CD14-positive monocyte (primary cell): ENCODE data around the gene MAST1. TPM values are rescaled to one million over a fixed set of nuclear protein-coding genes. Genes with fewer than 3 reads are reported as not detected.

Experiments
- DNase-seq, 3 donors: peaks; one replicate each; pipeline ENCODE4 v3.0.0-alpha.2; 2011 to 2022
- H2AFZ ChIP-seq: 2 replicates; pipeline ENCODE4 v1.6.0; 2012; ENCODE audit warnings: mild to moderate bottlenecking, low read depth, low read length, inconsistent platforms; ENCODE audit not compliant: insufficient read depth, poor library complexity, severe bottlenecking
- H3K27ac ChIP-seq, 2 donors: 1 replicate in 1 of 2; 2 replicates in 1 of 2; pipeline ENCODE4 v1.5.1; 2012 to 2013; ENCODE audit warnings: low read length in 2 of 2, control low read depth in 1 of 2, inconsistent platforms in 1 of 2, low read depth in 1 of 2, mild to moderate bottlenecking in 1 of 2
- H3K27me3 ChIP-seq, 2 donors: one replicate each; pipeline versions ENCODE4 v1.6.0 to v1.6.1; 2011 to 2013; ENCODE audit warnings: low read length in 2 of 2; ENCODE audit not compliant: control insufficient read depth in 2 of 2, insufficient read depth in 2 of 2
- H3K36me3 ChIP-seq, 2 donors: replicated peaks in 1 of 2; 1 replicate in 1 of 2; 2 replicates in 1 of 2; pipeline versions ENCODE4 v1.5.1 to v1.6.1; 2012 to 2013; ENCODE audit warnings: low read length in 2 of 2, control low read depth in 1 of 2, inconsistent platforms in 1 of 2, mild to moderate bottlenecking in 1 of 2; ENCODE audit not compliant: insufficient read depth in 2 of 2, control insufficient read depth in 1 of 2
- H3K4me1 ChIP-seq, 2 donors: 1 replicate in 1 of 2; 2 replicates in 1 of 2; pipeline versions ENCODE4 v1.5.1 to v1.6.1; 2012 to 2013; ENCODE audit warnings: low read length in 2 of 2, control low read depth in 1 of 2, inconsistent platforms in 1 of 2, mild to moderate bottlenecking in 1 of 2, moderate library complexity in 1 of 2; ENCODE audit not compliant: insufficient read depth in 2 of 2, control insufficient read depth in 1 of 2
- H3K4me2 ChIP-seq: replicated peaks from 2 replicates; pipeline ENCODE3; 2012; ENCODE audit warnings: low read length, moderate library complexity, mild to moderate bottlenecking; ENCODE audit not compliant: poor library complexity, severe bottlenecking; ENCODE audit errors: extremely low read depth
- H3K4me3 ChIP-seq, 3 experiments: fragments of 200-600 bp in 1 of 3; sonication (generic) in 1 of 3; replicated peaks in 1 of 3; 1 replicate in 2 of 3; 2 replicates in 1 of 3; pipeline ENCODE4 v1.5.1; 2011 to 2013; ENCODE audit warnings: low read length in 3 of 3, mild to moderate bottlenecking in 3 of 3, control low read depth in 2 of 3, low read depth in 2 of 3, inconsistent platforms in 1 of 3, moderate library complexity in 1 of 3
- H3K79me2 ChIP-seq: 2 replicates; pipeline ENCODE4 v1.6.0; 2012; ENCODE audit warnings: mild to moderate bottlenecking, control low read depth, inconsistent platforms, low read length, moderate library complexity; ENCODE audit not compliant: insufficient read depth
- H3K9ac ChIP-seq: 2 replicates; pipeline ENCODE4 v1.6.0; 2017; ENCODE audit warnings: low read length, mild to moderate bottlenecking; ENCODE audit not compliant: insufficient read depth, poor library complexity, severe bottlenecking
- H3K9me3 ChIP-seq, 2 donors: replicated peaks in 1 of 2; 1 replicate in 1 of 2; 2 replicates in 1 of 2; pipeline versions ENCODE4 v1.5.1 to v1.6.1; 2012 to 2013; ENCODE audit warnings: low read length in 2 of 2, control low read depth in 1 of 2; ENCODE audit not compliant: control insufficient read depth in 1 of 2, insufficient read depth in 1 of 2
- H4K20me1 ChIP-seq: 2 replicates; pipeline ENCODE4 v1.6.0; 2012; ENCODE audit warnings: mild to moderate bottlenecking, low read length, control low read depth, moderate library complexity; ENCODE audit not compliant: insufficient read depth
- H3K27ac Mint-ChIP-seq, 7 donors: one replicate each; pipeline ENCODE4 v1.8.0; 2020; ENCODE audit warnings: mild to moderate bottlenecking in 7 of 7, mixed read lengths in 7 of 7, moderate library complexity in 6 of 7, inconsistent platforms in 2 of 7
- H3K27me3 Mint-ChIP-seq, 3 donors: one replicate each; pipeline ENCODE4 v1.8.0; 2021 to 2022; ENCODE audit warnings: low read depth in 3 of 3, mild to moderate bottlenecking in 3 of 3, mixed read lengths in 3 of 3, moderate library complexity in 3 of 3, inconsistent platforms in 1 of 3
- H3K36me3 Mint-ChIP-seq, 2 donors: one replicate each; pipeline ENCODE4 v1.8.0; 2020; ENCODE audit warnings: mixed read lengths in 2 of 2, inconsistent platforms in 1 of 2, mild to moderate bottlenecking in 1 of 2
- H3K4me1 Mint-ChIP-seq: one replicate; pipeline ENCODE4 v1.8.0; 2020; ENCODE audit warnings: mild to moderate bottlenecking, mixed read lengths
- H3K4me3 Mint-ChIP-seq, 2 donors: one replicate each; pipeline ENCODE4 v1.8.0; 2020; ENCODE audit warnings: mild to moderate bottlenecking in 2 of 2, mixed read lengths in 2 of 2, moderate library complexity in 1 of 2
- H3K9me3 Mint-ChIP-seq, 7 donors: one replicate each; pipeline ENCODE4 v1.8.0; 2020 to 2022; ENCODE audit warnings: mixed read lengths in 7 of 7, mild to moderate bottlenecking in 6 of 7, moderate library complexity in 6 of 7, inconsistent platforms in 2 of 7
- WGBS: methylation state at CpG from one replicate; pipeline ENCODE4 v1.1.5; 2013; ENCODE audit warnings: missing lambda C conversion rate; ENCODE audit not compliant: insufficient coverage; 5-methylcytosine and 5-hydroxymethylcytosine counted together
- intact Hi-C, 2 donors: fragments of 100-400 bp; cut with micrococcal nuclease; formaldehyde crosslinking; loops; one replicate each; pipeline versions ENCODE4 v1.15.0 to v1.15.1; 2023
- polyA plus RNA-seq, 3 donors: library from polyadenylated mRNA; depleted of rRNA in 1 of 3; unstranded in 2 of 3; stranded (reverse) in 1 of 3; fragments of 300-500 nt in 2 of 3; fragments of >200 nt in 1 of 3; fragmentation: Illumina TruSeq in 2 of 3; gene quantifications; 1 replicate in 2 of 3; 2 replicates in 1 of 3; pipeline ENCODE4 v1.2.3, GENCODE V29; 2012 to 2021
- TF ChIP-seq, protein P1 (sequence below): fragments of 200-600 bp; IDR thresholded peaks from one replicate; pipeline ENCODE4 v1.8.0; 2022; ENCODE audit warnings: antibody characterized with exemption, mild to moderate bottlenecking

MAST1 gene
- polyA plus RNA-seq, 3 donors, result 0.28 to 3.6 (median 1.1) TPM

- H4K20me1 ChIP-seq, result peaks cover 46% of the 10 kb centered on the region
- 96% methylated on average over 2 of the region's 7 CpGs for WGBS
- H3K36me3 ChIP-seq, result no peaks in the 10 kb centered on the region
- peak; percentile 41 to 49 (median 44) for DNase-seq
- peak overlapping the region; percentile 100 for H3K9ac ChIP-seq
- intact Hi-C loops, result loop anchor here (2.0 to 10.0 kb wide), 5 partner anchors 16 to 358 kb away; partner anchors contain the start of genes CALR (in 1 of the 2), IER2 (in 1 of the 2), MAN2B1 (in 1 of the 2) and STX10 (in 1 of the 2)
- Mint-ChIP-seq H3K4me1 (peaks cover 31% of the 10 kb centered on the region), H3K9me3 (peaks cover 0 to 9% (median 0%) of the 10 kb centered on the region in 7 donors), H3K4me3 (peak overlapping the region; percentile 84 to 87), H3K27me3 (peaks cover 0 to 4% (median 0%) of the 10 kb centered on the region in 3 donors), H3K36me3 (peaks cover 2 to 17% of the 10 kb centered on the region in 2 donors), H3K27ac (peak overlapping the region; percentile 91 to 100 (median 95))
- H3K4me2 ChIP-seq, result peak overlapping the region; percentile 99
- TF ChIP-seq, protein P1, sequence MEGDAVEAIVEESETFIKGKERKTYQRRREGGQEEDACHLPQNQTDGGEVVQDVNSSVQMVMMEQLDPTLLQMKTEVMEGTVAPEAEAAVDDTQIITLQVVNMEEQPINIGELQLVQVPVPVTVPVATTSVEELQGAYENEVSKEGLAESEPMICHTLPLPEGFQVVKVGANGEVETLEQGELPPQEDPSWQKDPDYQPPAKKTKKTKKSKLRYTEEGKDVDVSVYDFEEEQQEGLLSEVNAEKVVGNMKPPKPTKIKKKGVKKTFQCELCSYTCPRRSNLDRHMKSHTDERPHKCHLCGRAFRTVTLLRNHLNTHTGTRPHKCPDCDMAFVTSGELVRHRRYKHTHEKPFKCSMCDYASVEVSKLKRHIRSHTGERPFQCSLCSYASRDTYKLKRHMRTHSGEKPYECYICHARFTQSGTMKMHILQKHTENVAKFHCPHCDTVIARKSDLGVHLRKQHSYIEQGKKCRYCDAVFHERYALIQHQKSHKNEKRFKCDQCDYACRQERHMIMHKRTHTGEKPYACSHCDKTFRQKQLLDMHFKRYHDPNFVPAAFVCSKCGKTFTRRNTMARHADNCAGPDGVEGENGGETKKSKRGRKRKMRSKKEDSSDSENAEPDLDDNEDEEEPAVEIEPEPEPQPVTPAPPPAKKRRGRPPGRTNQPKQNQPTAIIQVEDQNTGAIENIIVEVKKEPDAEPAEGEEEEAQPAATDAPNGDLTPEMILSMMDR, result no peak
- no peak overlapping the region for H2AFZ ChIP-seq
- H3K4me3 ChIP-seq, result peak overlapping the region; percentile 86 to 100 (median 100)
- peaks cover 35 to 38% of the 10 kb centered on the region in 2 donors for H3K4me1 ChIP-seq
- H3K9me3 ChIP-seq, result no peaks in the 10 kb centered on the region
- H3K79me2 ChIP-seq, result peaks cover 49% of the 10 kb centered on the region
- H3K27ac ChIP-seq, result peak overlapping the region; percentile 95 to 100
- H3K27me3 ChIP-seq, result no peaks in the 10 kb centered on the region
Measured at GRCh38 chr19:12794196-12794941, 43.9 kb upstream of the MAST1 start.

DNA sequence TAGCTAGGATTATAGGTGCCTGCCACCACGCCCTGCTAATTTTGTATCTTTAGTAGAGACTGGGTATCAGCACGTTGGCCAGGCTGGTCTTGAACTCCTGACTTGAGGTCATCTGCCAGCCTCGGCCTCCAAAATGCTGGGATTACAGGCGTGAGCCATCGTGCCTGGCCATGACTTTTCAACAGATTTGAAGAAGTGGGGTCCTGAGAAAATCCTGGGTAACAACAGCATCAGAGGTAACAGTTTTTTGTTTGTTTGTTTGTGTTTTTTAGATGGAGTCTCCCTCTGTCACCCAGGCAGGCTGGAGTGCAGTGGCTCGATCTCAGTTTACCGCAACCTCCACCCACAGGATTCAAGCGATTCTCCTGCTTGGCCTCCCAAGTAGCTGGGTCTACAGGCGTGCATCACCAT lies 43.3 kb upstream of the MAST1 start:
- Histone ChIP-seq H3K79me2 (peaks cover 48% of the 10 kb centered on the region), H3K4me3 (peak overlapping the region in 2 of 3 experiments; percentile 86 to 100), H3K9me3 (no peaks in the 10 kb centered on the region), H3K4me1 (peaks cover 35 to 38% of the 10 kb centered on the region in 2 donors), H3K4me2 (peak overlapping the region; percentile 99), H4K20me1 (peaks cover 46% of the 10 kb centered on the region), H3K36me3 (no peaks in the 10 kb centered on the region), H3K27ac (peak overlapping the region; percentile 95 to 100), H3K27me3 (peaks cover 0 to 1% of the 10 kb centered on the region in 2 donors), H3K9ac (peak overlapping the region; percentile 27), H2AFZ (no peak overlapping the region)
- Mint-ChIP-seq H3K4me1 (peaks cover 31% of the 10 kb centered on the region), H3K36me3 (peaks cover 2 to 23% of the 10 kb centered on the region in 2 donors), H3K4me3 (peak overlapping the region; percentile 84 to 87), H3K27ac (peak overlapping the region; percentile 91 to 100 (median 95)), H3K9me3 (peaks cover 0 to 9% (median 0%) of the 10 kb centered on the region in 7 donors), H3K27me3 (peaks cover 0 to 4% (median 2%) of the 10 kb centered on the region in 3 donors)
- intact Hi-C loops, result loop anchor here (2.0 to 10.0 kb wide), 7 partner anchors 16 to 357 kb away; partner anchors contain the start of genes CALR (in 1 of the 2), IER2 (in 1 of the 2), MAN2B1 (in 1 of the 2) and STX10 (in 1 of the 2)
- TF ChIP-seq, protein P1, result no peak
- DNase-seq, result peak in 1 of 3 donors; percentile 31
- WGBS, result 95% methylated on average over 6 of the region's 9 CpGs
